K562 (cell line): ENCODE results near the gene RIN3.

Experiments
- CEBPG ChIP-seq, 3 experiments: fragments of 200-800 bp in 1 of 3; sonication (Bioruptor generic) in 1 of 3; sonication (generic) in 1 of 3; formaldehyde crosslinking in 1 of 3; IDR thresholded peaks in 2 of 3; conservative IDR thresholded peaks in 1 of 3; 2 replicates each; pipeline versions ENCODE4 v1.6.1 to v1.8.0; 2016 to 2022; ENCODE audit warnings: missing compliant biosample characterization in 2 of 3, missing genetic modification characterization in 2 of 3, mild to moderate bottlenecking in 1 of 3, missing genetic modification reagents in 1 of 3
- FOSL1 ChIP-seq: fragments of 200-800 bp; sonication (Bioruptor generic); conservative IDR thresholded peaks from 2 replicates; pipeline ENCODE4 v1.6.1; 2016; ENCODE audit warnings: missing genetic modification characterization, missing compliant biosample characterization
- GABPA ChIP-seq: fragments of 200-800 bp; sonication (Bioruptor generic); conservative IDR thresholded peaks from 2 replicates; pipeline ENCODE4 v1.6.1; 2016; ENCODE audit warnings: low read depth, missing genetic modification characterization, missing compliant biosample characterization
- PCBP2 ChIP-seq: fragments of 200-400 bp; formaldehyde crosslinking; IDR thresholded peaks from 2 replicates; pipeline ENCODE4 v1.6.1; 2018; ENCODE audit warnings: low read length, low read depth, mild to moderate bottlenecking, moderate library complexity; ENCODE audit not compliant: poor library complexity, severe bottlenecking
- TAF1 ChIP-seq: IDR thresholded peaks from 2 replicates; pipeline ENCODE4 v1.6.1; 2011; ENCODE audit warnings: mild to moderate bottlenecking, low read length, moderate library complexity; ENCODE audit not compliant: insufficient read depth, control insufficient read depth, severe bottlenecking; ENCODE audit errors: extremely low read depth
- TCF7L2 ChIP-seq: fragments of 150-350 bp; IDR thresholded peaks from 2 replicates; pipeline ENCODE4 v1.6.1; 2016; ENCODE audit warnings: low read depth, mild to moderate bottlenecking, low read length, moderate library complexity
- ZKSCAN1 ChIP-seq: fragments of 150-350 bp; IDR thresholded peaks from 2 replicates; pipeline ENCODE4 v1.6.1; 2016; ENCODE audit warnings: low read depth, low read length
- ZNF12 ChIP-seq: sonication (generic); formaldehyde crosslinking; IDR thresholded peaks from 2 replicates; pipeline ENCODE4 v1.4.0; 2020; ENCODE audit warnings: mild to moderate bottlenecking, missing genetic modification reagents
- TF ChIP-seq, protein P1 (sequence below), 3 experiments: IDR thresholded peaks in 2 of 3; conservative IDR thresholded peaks in 1 of 3; 2 replicates each; pipeline ENCODE4 v1.5.1; 2011 to 2012; ENCODE audit warnings: low read length in 3 of 3, mild to moderate bottlenecking in 3 of 3, control low read depth in 2 of 3, improper control_type of control experiment in 1 of 3, inconsistent platforms in 1 of 3, low read depth in 1 of 3, mixed read lengths in 1 of 3, moderate library complexity in 1 of 3; ENCODE audit not compliant: insufficient read depth in 2 of 3
- TF ChIP-seq, protein P2 (sequence below), 2 experiments: fragments of 450-650 bp; conservative IDR thresholded peaks; 2 replicates each; pipeline ENCODE4 v1.6.1; 2017; ENCODE audit warnings: mild to moderate bottlenecking in 2 of 2, moderate library complexity in 2 of 2

DNA sequence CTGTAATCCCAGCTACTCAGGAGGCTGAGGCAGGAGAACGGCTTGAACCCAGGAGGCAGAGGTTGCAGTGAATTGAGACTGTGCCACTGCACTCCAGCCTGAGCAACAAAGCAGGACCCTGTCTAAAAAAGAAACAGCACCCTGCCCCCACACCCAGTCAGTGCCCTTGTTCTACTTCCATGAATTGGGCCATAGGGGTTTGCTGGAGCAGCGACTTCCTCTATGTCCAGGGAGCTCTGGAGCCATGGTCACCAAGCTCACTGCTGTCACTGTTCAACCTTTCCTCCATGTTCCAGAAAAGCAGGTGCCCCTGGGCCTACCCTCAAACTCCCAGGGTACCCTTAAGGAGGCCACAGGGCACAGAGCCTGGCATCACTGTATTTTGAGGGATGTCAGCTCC lies 116.8 kb downstream of the RIN3 start:
- TF ChIP-seq, protein P1, sequence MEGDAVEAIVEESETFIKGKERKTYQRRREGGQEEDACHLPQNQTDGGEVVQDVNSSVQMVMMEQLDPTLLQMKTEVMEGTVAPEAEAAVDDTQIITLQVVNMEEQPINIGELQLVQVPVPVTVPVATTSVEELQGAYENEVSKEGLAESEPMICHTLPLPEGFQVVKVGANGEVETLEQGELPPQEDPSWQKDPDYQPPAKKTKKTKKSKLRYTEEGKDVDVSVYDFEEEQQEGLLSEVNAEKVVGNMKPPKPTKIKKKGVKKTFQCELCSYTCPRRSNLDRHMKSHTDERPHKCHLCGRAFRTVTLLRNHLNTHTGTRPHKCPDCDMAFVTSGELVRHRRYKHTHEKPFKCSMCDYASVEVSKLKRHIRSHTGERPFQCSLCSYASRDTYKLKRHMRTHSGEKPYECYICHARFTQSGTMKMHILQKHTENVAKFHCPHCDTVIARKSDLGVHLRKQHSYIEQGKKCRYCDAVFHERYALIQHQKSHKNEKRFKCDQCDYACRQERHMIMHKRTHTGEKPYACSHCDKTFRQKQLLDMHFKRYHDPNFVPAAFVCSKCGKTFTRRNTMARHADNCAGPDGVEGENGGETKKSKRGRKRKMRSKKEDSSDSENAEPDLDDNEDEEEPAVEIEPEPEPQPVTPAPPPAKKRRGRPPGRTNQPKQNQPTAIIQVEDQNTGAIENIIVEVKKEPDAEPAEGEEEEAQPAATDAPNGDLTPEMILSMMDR (IDR thresholded peaks at IDR 0.05 in 2 of 3, conservative IDR thresholded peaks at IDR 0.05 in 1 of 3; ENCODE audit: insufficient read depth in 2 of 3, low read depth in 1 of 3, low read length in 3 of 3): no peak
- TF ChIP-seq ZKSCAN1 (no peak), TCF7L2 (no peak), CEBPG (CRISPR knock-in tag; IDR thresholded peaks at IDR 0.05) (no peak), CEBPG (tag; conservative IDR thresholded peaks at IDR 0.05 in 1 of 2, IDR thresholded peaks at IDR 0.05 in 1 of 2) (no peak), ZNF12 (CRISPR knock-in tag) (no peak), PCBP2 (no peak), TAF1 (no peak), GABPA (tag) (no peak), FOSL1 (no peak)
- TF ChIP-seq, protein P2, sequence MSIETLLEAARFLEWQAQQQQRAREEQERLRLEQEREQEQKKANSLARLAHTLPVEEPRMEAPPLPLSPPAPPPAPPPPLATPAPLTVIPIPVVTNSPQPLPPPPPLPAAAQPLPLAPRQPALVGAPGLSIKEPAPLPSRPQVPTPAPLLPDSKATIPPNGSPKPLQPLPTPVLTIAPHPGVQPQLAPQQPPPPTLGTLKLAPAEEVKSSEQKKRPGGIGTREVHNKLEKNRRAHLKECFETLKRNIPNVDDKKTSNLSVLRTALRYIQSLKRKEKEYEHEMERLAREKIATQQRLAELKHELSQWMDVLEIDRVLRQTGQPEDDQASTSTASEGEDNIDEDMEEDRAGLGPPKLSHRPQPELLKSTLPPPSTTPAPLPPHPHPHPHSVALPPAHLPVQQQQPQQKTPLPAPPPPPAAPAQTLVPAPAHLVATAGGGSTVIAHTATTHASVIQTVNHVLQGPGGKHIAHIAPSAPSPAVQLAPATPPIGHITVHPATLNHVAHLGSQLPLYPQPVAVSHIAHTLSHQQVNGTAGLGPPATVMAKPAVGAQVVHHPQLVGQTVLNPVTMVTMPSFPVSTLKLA (conservative IDR thresholded peaks at IDR 0.05): no peak
